GM21786 (cell line): ENCODE data around the gene DDRGK1.
"Not testable (repeated sequence)": the region's sequence is repeated elsewhere in the genome, so short reads cannot be mapped to it uniquely, and the experiment has no call there.

Source experiments
- ATAC-seq: cut with Tn5 transposase; IDR thresholded peaks from one replicate; pipeline ENCODE4 v1.9.1; 2021; ENCODE audit not compliant: unreplicated experiment

Gene DDRGK1

DNA sequence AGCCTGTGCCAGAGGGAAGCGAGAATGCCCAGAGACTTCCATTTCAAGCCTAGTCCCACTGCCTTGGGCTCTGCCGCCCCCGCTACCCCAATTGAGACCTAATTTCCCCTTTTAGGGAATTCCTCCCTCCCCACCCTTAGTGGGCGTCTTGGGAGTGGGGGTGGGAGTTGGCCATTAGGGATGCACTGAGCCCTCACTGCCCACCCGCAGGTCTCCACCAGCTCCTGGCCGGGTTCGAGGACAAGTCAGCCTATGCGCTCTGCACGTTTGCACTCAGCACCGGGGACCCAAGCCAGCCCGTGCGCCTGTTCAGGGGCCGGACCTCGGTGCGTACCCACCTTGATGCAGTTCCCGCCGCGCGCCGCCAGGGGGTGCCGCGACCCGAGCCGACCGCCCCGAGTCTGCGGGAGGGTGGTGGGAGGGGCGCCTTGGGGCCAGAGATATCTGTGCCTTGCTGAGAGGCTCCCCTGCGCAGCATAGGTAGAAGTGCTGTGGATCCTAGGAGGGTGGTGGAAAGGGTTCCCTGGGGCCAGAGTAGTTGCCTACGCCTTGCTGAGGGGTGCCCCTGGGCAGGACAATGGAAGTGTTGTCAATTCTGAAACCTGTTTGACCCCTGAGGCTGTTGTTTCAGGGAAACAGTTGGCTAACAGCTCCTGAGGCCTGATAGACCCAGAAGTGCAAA is 14.0 kb upstream of the DDRGK1 start:
- no peak for ATAC-seq

DNA sequence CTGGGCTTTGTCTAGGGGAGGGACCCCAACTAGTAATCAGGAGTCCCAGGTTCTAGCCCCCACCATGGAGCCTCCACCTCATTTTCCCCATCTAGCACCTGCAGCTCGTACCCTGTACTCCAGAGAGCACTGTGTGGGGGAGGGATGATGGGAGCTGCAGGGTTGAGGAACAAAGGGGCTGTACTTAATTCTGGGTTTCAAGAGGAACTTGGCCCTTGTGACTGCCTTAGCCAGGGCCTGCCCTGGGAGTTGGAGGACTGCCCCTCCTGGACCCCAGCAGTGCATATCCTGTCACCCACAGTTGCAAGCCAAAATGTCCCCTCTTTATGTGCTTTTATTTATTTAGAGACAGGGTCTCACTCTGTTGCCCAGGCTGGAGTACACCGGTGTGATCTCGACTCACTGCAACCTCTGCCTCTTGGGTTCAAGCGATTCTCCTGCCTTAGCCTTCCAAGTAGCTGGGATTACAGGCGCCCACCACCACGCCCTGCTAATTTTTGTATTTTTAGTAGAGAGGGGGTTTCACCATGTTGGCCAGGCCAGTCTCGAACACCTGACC is 11.0 kb upstream of the DDRGK1 start:
- ATAC-seq = not testable (repeated sequence)

DNA sequence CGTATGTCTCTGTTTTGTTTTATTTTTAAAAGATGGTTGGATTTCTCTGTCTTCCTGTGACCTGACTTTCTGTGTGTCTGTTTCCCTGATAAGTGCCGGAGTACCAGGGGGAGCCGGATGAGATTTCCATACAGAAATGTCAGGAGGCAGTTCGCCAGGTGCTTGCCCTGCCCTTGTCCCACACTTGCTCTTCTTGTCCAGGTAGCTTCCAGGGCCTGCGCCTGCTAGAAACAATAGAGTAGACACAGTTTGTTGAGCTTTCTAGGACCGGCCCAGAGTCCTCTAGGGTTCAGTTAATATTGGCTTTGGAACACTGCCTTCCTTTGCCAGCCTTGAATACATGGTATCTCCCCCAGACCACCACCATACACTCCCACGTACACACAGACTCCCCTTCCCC is 8.7 kb upstream of the DDRGK1 start:
- ATAC-seq = no peak

DNA sequence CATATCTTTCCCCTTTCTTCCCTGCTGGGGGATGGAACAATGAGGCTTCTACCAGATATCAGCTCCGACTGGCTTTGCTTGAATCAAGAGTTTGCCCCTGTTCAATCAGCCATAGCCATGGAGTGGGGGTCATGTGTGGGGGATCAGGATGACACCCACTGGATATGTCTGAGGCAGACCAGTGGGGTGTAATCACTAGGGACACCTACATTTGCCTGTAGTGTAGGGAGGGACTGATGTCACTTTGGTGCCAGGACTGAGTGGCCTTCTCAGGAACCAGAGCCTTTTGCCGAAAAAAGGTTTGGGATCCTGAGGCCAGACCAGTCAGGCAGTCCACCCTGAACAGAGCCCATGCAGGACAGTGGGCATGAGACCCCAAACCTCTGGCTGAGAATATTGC is 5.9 kb upstream of the DDRGK1 start:
- ATAC-seq = no peak

DNA sequence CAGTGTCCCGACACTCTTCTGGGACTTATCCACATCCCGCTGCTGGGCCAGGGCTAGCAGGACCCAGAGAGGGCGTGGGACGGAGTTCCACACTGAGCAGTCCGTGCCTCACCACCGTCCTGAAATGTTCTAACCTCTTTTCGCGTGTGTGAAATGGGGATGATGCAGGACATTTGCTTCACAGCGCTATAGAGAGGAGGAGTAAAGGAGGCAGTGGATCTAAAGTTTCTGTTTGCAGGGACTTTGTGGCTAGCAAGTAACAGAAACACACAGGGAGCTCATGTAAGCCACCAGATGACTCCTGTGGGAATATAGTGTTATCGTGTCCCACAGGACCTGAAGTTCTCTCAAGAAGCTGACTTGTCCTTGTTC is 5.5 kb upstream of the DDRGK1 start:
- no peak for ATAC-seq

DNA sequence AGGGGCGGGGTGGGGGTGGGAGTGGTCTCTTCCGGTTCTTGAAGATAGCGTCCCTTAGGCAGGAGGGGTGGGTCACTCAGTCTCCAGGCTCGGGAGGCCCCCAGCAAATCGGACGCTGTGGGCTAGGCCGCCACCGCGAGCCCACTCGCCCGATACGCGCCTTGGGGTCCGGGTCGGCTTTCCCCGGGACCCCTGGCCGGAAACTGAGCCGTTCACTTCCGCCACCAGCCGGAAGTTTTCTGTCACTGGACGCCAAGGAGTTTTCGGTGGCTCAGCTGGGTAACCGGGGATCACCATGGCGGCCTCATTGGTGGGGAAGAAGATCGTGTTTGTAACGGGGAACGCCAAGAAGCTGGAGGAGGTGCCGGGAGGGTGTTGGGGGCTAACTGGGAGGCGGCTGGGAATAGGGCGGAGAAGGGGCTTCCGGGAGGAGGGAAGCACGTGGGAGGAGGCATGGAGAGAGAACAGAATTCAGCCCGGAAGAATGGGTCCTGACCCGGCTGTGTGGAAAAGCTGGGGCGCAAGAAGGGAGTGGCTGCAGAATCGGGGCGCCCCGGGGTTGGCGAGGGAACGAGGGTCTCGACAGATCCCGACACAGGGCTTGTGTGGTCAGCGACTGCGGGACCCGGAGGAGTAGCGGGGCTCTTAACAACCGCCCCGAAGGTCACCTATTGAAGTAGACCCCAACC is 4.9 kb upstream of the DDRGK1 start, which contains the start of gene ITPA:
Gene ITPA, plus strand, starts transcription at position 242 of the 689 bp plus-strand sequence. Its CDS starts 54 bp downstream, at position 296.
- no peak for ATAC-seq

DNA sequence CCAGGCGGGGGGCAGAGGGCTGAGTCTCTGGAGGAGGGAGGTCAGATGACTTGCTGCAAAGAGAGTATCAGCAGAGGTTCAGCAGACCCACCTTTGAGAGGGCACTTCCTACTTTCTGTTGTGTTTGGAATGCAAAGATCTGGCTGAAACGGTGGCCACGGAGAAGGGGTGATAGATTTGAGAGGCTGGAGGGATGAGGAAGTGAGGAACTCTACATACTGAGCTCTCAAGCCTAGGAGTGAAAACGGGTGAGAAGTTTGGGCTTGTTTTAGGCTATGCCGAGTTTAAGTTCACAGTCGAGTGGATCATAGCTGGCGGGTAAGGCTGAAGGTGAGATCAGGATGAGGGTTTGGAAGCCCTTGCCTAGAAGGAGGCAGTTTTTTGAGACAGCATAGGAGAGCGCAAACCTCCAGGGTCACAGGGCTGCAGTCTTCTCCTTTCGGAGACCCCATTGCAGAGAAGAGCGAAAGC is 4.3 kb upstream of the DDRGK1 start:
- no peak for ATAC-seq

DNA sequence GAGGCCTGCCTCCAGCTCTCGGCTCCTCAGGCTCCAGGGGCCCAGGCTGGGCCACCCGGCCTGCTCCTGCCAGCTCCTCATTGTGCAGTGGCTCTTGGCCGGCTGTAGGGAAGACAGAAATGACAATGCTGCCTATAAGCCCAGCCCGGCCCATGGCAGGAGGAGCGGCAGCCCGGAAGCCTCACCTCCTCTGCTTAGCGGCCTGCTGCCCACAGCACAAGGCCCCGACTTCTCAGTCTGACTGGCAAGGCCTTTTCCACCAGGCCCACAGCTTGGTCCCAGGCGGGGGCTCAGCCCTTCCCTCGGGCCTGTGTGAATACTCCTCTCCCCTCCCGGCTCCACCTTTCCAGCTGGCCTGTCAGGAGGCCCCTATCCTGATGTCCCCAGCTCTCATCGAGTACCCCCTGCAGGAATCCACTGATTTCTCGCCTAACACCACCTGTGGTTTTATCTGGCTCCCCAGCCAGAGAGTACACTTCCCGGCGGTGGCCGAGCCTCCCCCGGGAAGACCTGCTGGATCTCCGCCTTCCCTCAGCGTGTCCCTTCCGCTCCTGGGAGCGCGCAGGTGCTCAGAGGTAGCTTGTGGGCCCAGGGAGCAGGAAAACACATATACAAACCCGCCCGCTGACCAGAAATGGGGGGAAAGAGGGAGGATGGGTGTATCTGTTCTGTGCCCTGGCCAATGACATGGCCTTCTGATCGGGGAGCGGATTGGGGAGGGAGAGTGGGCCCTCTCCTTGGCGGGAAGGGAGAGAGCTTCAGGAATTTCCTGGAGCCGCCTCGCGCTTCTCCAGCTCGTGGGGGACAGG is 963 bp downstream of the DDRGK1 start:
- peak; percentile 13 for ATAC-seq

DNA sequence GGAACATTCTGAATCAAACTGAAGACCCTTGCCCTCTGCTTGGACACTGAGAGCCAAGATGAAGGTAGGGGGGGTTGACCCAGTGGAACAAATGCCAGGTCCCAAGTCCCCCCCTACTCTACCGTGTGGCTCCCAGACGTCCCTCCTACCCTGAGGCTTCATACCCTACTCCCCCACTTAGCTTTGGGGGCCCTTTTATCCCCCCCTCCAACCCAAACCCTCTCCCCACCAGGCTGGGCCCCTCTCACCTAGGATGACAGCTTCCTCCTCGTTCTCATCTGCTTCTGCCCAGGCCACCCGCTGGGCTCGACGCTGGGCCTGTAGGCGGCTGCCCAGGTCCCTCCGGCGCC is 1.5 kb downstream of the DDRGK1 start:
- no peak for ATAC-seq

DNA sequence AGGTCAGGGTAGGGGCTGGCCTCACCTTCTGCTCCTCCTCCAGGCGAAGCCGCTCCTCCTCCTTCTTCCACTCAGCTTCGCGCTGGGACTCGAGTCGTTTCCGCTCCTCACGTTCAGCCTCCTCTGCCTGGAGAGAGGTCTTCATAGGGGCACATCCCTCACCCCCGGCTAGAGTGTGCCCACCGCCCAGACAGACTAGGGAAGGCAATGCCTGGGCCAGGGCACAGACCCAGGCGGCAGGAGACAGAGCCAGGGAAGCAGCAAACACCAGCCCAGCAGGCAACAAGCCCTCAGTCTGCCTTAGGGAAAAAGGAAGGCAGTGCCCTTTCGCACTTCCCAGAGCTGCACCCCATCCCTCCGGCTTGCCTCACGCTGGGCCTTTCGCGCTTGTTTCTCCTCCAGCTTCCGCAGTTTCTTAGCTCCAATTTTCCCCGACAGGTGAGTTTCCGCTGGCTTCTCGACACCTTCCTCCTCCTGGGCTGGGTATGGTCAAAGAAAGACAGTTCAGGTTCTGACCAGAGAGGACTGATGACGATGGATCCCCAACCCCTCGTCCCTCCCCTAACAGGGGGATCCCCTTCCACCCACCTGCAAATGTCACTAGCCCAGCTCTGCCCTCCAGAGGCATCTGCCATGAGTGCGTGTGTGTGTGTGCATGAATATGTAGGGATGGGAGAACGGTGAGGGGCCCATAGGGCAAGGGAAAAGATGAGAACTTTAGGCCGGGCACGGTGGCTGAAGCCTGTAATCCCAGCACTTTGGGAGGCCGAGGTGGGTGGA is 4.3 kb downstream of the DDRGK1 start:
- no peak for ATAC-seq

DNA sequence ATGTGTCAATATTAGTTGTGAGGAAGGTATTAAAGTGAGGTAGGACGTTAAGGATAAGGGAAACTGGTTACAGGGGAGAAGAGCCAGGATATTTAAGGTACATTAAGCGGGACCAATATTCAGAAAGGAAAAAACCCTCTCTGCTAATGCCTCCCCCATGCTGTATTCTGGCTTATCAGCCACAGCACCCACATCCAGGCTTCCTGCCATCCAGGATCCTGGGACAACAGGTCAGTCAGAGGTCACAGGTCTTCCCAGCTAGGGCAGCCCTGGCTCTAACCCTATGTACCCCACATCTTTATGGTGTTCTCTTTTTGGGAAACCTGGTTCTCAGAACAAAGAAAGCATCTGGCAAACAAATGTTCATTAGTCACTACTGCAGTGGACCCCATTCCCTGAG is 5.3 kb downstream of the DDRGK1 start:
- no peak for ATAC-seq

DNA sequence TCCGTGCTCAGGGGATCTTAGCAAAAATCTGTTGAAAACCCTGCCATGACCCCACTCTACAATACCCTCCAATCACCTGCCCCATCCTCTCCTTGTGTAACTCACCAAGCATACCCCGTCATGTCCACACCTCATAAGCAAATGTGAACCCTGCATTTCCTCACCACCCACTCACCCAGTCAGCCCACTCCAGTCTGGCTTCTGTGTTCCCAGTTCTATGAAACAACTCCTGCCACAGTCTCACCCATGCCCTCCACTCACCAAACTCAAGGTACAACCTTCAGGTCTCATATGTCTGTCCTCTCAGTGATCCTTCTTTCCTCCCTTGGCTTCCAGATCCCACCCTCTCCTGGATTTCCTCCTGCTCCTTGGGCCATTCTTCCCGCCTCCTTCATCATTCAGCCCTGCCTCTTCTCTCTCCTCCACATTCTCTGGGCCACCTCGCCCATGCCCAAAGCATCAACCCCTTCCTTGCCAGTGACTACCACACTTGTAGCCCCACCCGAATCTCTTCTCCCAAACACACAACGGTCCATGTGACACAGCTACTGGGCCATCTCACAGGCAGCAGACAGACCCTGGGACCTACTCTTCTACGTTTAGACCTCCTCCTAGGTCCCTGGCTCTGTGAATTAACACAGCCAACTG is 8.8 kb downstream of the DDRGK1 start:
- no peak for ATAC-seq

DNA sequence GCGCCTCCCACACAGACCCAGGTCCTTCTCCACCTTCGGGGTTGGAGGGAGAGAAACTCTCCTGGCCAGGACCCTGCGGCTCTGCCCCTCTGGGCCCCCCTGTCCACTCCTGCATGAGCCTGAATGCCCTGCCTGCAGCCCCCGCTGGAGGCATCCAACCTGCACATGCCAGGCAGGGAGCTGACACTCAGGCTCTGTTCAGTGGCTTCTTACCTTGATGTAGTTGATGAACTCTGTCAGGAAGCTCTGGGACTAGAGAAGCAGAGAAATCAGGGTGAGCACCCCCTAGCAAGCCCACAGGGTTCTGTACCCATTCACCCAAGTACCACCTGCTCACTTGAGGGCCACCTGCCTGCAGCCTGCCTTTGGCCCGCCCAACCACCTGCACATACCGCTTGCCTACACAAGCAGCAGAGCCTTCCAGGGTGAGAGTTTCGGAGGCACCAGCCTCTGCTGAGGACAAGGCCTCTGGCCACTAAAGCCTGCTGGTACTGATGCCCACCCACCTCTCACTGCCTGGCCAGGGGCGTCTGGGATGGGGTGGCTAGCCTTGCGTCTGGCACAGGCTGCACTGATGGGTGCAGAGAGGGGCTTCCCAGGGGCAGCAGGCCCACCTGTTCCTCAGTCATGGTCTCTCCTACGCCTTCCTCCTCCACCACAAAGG is 9.7 kb downstream of the DDRGK1 start:
- no peak for ATAC-seq

DNA sequence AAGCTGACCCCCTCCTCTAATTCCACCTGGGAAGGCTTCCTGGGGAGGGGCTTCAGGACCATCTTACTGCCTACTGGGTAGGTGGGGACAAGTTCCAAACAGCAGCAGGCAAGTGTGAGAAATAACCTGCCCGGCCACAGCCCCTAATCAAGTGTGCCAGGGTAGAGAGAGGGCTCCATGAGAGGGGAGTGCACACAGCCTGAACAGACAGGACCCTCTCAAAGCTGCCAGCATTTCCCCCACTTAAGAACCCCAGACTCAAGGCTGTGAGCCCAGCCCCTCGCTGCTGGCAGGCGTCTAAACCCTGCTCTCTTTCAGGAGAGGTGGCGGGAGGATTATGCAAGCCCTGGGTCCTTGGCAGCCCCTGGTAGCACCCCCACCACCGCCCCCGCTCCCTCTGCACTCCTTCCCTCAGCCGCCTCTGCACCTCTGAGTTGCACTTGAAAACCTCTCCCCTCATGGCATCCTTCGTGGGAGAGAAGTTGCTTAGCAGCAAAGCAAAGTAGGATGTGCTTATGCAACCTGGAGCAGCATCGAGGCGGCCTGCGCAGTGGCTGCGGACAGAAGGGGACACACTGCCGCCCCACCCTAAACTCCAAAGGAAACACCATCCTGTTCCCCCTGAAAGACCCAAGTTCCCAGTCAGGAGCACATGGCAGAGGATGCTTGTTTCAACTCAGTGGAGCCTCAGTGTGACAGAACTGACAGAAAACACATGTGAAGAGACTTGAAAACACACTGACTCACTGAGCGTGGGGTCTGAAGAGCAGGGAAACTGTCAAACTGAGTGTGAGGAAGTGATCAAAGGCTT is 10.5 kb downstream of the DDRGK1 start:
- no peak for ATAC-seq

DNA sequence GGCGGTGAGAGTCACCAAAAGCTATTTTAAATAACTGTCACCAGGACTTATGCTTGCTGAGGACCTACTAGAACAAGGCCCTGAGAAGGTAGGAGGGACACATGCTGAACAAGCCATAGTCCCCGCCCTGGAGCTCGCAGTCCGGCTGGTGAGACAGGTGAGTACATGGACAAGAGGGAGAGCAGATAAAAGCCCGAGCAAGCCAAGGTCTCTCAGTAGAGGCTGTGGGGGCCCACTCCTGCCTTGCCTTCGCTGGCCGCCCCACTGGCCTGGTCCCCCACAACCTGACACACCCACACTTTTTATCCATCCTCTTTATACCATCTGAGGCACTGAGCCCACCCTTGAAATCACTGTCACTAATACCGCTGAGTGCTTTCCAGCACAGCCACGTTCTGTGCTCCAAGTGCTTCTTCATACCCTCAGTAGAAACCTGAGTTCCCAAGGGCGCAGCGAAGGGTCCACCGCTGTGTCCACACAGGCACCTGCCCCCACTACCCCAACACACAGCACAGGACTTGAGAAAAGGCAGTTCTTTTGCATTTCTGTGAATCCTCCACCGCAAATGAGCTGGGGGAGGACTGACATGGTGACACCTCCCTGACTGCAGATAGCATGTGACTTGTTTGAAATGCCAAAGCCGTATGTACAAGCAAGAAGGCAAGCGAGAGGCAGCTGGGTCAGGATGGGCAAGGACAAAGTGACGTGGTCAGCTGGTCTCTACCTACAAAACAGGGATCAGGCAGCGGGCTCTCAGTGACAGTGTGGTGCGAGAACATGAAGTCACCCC is 12.1 kb downstream of the DDRGK1 start:
- ATAC-seq = no peak

DNA sequence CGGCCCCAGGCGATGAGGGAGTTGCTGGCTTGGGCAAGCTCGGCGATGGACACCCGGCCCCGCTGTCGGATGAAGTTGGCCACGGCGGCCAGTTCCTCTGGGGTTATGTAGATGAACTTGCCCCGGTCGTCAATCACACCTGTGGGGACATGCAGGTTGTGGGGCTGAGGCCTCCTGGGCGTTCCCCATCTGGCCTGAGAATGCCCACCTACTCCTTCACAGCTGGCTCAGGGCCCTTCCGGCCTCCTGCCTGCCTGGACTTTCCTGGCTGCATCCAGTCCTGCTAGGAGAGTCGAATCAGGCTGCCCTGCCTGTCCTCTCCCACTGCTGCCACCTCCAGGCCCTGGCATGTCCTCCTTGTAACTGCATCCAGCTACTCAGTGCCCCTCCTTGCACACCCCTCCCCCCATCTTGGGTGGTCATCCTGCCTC is 13.8 kb downstream of the DDRGK1 start:
- ATAC-seq = no peak

DNA sequence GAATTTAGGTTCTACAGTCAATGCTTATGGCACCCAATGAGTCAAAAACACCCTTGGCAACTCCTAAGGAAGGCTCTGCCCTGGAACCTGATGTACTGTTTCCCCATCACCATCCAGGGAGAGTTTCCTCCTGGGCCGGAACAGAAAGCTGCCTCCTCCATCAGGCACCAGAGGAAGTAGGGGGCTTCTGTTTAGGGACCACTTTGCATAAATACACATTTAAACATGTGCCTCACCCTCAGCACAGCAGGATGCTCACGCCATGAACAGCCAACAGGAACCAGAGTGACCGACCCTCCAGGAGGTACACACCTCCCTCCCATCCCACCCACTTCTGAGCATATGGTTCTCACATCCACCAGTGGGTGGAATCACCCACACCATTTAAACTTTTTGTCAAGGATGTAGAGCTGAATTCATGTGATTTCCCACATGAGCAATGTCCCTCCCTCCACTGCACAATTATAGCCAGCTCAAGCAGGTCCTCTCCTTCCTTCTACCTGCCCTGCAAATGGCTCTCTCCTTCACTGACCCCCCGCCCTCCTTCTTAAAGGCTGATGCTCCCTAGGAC is 14.8 kb downstream of the DDRGK1 start:
- no peak for ATAC-seq
